NCI-H345 treated with DMSO at 0.1 percent for 48 hours (cell line): ENCODE measurements around the gene AUTS2.
"Not testable (repeated sequence)": the region's sequence is repeated elsewhere in the genome, so short reads cannot be mapped to it uniquely, and the experiment has no call there.

Experiments used
- DNase-seq: peaks from one replicate; lab custom pipeline; 2025; ENCODE audit not compliant: unreplicated experiment; lab: John Stamatoyannopoulos, UW

Gene AUTS2

DNA sequence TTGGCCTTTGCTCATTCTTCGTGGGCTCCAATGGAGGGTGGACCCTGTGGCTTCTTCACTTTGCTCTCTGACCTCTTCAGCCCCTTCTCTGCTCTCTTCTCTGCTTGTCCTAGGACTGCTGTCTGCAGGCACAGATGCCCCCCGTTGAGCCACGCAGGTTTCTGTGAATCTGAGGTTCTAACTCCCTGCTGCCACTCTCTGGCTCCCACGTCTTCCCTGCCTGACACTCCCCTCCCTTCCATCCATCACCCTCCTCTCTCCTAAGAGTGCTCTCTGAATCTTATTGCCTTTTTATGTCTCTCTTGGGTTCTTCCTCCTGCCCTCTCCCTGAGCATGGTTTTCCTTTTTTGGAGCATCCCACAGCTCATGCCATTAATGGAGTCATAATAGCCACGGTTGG lies 1034.1 kb downstream of the AUTS2 start:
- DNase-seq: no peak

DNA sequence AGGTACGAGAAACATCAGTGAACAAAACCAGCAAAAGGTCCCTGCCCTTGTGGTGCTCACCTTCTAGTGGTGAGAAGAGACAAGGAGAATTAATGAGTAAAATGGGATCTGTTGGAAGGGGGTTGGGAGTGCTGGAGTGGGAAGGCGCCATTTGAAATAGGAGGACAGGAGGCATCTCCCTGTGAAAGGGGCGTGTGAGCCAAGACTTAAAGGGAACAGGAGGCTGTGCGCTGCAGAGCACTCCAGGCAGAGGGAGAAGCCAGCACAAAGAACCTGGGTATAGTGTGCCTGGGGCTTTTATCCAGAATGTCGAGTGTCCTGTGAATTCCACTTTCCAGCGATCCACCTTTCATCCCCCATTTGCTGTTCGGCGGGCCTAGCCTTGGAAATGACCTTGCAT lies 1035.8 kb downstream of the AUTS2 start:
- no peak for DNase-seq

DNA sequence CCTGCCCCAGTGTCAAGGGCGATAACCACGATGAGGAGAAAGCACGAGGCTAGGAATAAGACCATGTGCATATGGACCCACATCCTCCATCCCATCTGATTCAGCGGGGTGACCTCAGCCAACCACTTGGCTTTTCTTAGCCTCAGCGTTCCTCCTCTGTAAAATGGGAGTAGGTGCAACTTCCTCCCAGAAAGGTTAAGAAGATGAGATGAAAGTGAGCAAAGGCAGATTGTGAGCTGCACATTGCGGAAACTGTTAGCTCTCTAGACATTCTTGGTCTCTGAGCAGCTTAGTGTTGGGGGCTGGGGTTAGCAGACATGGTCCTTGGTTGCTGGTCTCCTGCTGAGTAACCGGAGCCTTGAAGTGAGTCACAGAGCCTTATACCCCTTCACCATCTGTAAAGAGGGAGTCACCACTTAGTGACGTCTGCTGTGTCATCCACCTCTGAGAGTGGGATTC lies 1036.4 kb downstream of the AUTS2 start:
- no peak for DNase-seq

DNA sequence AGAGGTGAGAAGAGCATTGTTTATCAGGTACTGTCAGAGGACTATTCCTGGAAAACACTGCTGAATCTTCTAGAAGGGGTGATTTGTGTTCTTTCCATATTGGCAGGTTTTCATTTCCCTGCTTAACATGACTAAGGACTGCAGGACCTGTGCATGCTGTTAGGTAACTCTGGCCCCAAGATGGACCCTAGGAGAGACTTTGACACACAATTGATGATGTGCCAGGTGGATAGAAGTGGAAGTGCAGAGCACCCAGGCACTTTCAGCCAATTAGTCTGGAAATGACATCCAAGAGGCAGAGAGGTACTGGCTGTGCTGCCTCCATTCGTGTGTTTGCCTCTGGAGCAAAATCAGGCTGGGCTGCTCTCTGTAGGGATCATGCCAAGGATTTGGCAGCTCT lies 1037.4 kb downstream of the AUTS2 start:
- DNase-seq: no peak

DNA sequence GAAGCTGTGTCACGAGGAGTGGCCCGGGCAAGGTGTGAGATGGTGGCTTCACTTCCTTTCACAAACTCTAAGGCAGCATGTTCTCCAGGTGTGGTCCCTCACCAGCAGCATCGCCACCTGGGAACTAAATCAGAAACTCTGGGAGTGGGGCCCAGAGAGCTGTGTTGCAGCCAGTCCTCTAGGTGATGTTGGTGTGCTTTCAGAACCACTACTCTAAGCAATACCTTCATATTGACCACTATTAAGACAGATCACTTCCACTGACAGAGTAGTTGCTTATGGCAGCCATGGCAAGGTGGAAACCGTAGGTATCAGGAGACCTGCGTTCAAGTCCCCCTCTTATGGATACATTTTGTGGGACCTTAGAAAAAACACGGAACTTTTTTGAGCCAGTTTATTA lies 1037.9 kb downstream of the AUTS2 start:
- no peak for DNase-seq

DNA sequence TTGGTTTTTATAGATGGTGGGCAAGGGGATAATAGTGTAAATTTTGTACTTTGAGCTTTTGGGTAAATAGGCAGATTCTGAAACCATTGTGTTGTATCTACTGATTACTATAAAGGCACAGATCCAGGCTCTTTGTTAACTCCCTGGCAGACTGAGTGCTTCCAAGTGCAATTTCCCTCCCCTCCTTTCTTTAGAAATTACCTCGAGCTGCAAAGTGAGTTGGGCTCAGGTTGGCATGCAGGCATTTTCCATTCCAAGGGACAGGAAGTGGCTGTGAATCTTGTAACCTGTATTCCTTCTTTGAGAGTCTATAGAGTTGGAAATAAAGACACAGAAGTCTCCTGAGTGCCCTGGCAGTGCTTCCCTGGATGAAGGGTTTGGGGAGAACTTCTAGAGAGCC lies 1039.5 kb downstream of the AUTS2 start:
- no peak for DNase-seq

DNA sequence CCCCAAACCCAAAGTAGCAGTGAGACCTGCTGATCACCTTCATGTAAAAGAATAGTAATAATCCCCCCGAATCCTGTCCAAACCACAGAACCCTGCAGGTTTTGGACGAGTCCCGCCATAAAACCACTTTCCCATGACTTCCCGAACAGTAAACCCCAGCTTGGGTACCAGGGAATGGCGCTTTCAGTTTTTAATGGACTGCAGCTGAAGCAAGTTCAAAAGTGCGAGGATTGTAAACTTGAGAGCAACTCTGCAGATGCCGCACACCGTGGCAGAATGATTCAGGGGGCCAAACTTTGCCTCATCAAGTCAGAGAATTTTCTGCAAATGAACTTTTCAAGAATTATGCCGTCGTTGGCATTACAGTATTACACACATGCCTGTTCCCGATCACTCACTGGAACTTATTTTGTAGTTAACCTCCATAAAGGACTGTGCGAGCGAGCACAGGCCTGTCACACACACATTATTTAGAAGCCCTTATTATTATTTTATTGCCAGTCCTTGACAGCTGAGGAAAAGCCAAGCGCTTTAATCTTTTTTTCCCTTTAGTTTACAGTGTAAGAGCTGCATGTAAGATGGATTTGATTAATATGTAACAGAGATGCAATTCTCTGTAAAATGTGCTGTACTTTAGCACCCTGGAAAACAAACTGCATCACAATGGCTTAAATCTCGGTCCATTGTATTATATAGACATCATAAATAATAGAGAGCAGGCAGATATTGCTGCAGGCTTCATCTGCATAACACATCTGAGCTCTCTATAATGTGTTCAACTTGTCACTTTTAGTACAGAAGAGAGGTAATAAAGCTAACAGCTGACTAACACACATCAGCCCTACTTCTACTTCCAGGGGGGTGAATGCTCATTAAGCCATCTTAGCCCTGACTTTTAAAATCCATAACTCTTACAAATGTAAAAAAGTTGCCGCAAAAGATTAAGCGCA lies 1040.2 kb downstream of the AUTS2 start:
- no peak for DNase-seq

DNA sequence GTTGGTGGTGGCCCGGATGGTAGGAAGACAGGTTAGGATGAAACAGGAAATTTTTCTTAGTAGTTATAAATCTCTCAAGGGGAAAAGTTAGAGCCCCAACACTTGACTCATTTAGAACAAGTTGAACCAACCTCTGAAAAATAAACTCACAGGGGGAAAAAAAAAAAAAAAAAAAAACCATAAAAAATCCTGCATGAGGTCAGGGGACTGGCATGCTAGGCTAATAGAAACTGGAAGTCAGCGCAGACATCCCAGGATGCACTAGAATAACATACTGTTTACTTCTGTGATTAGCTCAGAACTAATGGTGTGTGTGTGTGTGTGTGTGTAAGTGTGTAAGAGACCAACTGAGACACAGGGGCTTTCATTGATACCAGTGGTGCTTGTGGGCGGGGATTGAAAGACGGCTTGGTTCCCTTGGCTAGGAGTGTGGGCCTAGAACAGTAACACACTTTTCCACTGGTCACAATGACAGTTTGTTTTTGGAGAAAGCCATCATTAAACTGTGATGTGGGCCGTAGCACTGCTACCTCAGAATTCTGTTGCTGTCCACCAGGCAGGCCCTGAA lies 1042.1 kb downstream of the AUTS2 start:
- no peak for DNase-seq

DNA sequence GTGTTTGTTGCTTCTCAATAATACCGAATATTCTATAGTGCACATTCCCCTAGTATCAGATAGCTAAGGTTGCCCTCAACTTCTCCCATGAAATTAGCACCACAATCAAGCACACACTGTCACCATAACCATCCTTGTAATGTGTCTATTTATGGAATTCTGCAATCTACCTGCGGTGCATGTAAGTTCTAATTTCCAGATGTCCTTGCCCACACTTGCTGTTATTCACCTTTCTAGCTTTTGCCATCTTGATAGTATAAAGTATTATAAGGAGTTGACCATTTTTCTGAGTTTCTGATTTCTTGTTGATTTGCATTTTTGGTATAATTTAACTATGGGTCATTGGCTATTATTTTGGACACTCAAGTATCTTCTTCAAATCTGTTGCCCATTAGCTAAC lies 1043.6 kb downstream of the AUTS2 start:
- no peak for DNase-seq

DNA sequence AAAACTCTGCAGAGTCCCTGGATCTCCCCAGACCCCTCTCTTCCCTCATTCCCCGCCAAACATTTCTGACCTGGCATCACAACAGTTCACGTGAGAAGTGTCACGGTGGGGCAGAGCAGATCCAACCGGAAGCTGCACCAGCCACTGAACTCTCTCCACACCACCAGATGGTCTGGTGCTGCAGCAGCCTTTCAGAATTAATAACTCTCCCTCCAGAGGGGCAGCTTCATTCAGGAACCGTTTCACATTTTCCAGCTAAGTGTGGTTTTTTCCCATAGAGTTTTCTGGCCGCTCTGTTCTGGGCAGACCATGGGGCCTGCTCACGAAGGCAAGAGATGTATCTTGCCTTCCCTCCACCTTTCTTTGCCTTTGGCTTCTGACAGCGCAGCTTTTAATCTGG lies 1047.0 kb downstream of the AUTS2 start:
- DNase-seq: no peak

DNA sequence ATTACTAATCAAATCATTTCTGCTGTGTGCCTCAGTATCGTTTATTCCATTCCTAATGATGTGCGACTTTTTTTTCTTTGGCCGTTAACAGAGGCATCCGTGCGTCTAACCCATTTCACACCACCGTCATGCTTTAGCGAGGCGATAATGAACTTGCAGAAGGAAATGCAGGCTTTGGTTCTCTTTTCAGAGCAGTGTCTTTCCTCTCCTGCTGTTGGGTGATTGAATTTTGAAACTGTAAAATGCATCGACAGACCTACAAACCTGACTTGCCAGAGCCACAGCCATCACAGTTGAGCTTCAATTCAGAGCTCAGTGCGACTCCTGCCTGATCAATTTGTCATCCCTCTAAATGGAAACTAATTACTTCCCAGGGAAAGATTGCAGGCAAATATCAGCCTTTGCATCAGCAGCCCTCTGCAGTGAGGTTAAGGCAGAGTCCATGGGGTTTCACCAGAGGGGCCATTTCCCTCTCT lies 1047.6 kb downstream of the AUTS2 start:
- DNase-seq: no peak

DNA sequence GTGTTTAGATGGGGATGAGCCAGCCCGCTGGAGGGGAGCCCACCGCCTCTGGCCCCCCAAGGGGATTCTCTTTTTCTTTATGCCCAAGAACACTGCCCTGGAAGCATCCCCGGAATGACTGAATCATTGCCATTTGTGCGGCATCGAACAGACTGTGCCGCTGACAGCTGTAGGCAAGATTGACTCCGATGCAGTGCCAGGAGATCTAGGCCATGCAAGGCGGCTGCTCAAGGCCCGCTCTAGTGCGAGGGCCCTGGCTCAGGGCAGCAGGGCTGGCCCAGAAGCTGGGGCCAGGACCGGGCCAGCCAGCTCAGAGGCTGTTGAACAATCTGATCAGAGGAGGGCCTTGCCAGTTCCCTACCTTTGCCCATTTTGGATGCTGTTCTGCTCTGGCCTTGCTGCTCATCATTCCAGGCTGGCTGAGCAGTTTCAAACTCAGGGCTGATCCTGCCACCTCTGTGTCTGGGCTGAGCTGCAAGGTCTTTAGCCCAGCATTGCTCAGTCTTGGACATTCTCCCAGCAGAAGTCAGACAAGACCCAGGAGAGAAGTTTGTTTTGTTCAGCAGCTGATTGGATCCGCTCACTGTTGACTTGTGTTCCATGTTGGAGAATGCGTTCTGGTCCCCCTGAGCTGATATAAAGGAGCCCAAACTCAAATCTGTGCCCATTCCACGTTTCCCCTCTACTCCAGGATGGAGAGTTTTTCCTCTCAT lies 1048.4 kb downstream of the AUTS2 start:
- no peak for DNase-seq

DNA sequence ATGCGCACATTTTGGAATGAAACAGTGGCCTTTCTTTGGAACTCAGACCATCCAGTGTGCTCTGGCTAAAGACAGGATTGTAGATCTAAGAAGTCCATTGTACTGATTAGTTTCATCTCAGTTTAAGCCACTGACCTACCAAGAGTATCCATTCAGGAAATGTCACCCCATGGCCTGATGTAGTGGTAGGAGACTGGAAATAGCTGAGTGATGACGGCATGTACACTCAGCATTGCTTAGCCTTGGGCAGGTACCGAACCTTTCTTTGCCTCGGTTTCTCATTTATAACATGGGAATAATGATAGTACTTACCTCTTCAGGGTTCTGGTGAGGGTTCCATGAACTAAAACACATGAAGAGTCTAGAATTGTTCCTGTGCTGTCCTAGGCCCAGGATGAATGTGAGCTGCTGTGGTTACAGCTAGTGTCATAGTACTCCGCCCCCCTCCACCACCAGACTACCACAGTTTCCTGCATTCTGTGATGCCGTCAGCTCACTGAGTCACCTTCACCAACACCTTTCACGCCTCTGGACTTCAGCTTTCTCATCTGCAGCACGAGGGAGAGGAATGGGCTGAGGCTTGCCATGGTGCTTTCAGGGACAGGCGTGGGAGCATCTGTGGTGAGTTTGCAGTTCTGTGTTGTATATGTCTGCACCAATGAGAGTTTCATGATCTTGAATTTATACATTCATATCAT lies 1049.7 kb downstream of the AUTS2 start:
- no peak for DNase-seq

DNA sequence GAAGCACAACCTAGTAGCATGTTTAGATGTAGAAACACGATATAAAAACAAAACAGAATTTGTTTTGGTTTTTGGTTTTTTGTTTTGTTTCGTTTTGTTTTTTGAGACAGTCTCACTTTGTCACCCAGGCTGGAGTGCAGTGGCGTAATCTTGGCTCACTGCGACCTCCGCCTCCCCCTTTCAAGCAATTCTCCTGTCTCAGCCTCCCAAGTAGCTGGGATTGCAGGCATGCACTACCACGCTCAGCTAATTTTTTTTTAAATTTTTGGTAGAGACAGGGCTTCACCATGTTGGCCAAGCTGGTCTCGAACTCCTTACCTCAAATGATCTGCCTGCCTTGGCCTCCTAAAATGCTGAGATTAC lies 1050.2 kb downstream of the AUTS2 start:
- not testable (repeated sequence) for DNase-seq

DNA sequence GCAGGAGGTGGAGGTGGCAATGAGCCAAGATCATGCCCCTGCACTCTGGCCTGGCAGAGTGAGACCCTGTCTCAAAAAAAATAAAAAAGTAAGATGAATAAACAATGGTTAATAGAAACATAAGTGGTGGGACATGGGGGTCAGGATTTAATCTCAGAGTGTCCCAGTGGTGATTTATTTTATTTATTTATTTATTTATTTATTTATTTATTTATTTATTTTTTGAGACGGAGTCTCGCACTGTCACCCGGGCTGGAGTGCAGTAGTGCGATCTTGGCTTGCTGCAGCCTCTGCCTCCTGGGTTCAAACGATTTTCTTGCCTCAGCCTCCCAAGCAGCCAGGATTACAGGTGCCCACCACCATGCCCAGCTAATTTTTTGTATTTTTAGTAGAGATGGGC lies 1051.0 kb downstream of the AUTS2 start:
- no peak for DNase-seq

DNA sequence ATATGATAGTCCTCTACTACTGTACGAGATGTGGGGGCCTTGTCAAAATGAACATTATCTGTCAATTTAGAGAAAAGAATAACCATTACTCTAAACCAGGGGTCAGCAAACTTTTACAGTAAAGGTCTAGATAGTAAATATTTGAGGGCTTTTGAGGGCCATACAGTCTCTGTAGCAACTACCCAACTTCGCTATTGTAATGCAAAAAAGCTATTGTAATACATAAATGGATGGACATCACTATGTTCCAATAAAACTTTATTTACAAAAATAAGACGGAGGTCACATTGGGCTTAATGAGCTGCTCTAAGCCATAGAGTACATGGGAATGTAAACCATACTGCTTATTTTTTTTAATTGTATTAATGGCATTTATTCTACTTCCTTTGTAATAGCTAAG lies 1055.9 kb downstream of the AUTS2 start:
- no peak for DNase-seq

DNA sequence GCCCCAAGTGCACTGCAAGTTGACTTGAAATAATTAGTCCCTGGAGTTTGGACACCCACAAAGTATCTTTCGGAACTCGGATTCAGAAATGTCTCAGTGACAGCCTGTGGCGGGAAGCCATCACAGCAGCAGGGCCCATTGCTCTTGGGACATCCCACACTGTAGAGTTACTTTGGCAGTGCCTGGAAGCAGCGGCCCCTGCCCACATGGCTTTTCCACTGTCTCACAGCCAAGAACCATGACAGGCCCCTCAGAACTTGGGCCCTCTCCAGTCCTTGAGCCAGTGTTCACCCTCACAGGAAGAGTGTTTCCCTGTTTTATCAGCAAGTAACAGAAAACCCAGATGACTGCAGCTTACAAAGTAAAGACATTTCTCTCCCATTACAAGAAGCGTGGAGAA lies 1056.7 kb downstream of the AUTS2 start:
- no peak for DNase-seq

DNA sequence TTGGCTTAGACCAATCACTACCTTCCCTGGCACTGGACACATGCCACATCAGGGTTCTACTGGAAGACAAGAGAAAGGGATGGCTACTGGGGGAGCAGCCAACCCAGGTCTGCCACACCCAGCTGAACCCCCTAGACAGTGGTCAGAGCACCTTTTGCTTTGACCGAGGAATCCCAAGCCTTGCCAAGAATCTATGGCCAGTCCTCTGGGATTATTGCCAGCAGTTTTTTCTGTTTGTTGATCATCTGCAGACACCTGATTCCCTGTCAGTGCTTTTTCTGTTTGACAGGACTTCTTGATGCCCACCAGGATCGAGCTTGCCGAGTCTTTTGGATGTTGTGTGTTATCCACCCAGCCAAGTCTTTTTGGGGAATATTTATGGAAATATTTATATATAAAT lies 1057.4 kb downstream of the AUTS2 start:
- DNase-seq: no peak

DNA sequence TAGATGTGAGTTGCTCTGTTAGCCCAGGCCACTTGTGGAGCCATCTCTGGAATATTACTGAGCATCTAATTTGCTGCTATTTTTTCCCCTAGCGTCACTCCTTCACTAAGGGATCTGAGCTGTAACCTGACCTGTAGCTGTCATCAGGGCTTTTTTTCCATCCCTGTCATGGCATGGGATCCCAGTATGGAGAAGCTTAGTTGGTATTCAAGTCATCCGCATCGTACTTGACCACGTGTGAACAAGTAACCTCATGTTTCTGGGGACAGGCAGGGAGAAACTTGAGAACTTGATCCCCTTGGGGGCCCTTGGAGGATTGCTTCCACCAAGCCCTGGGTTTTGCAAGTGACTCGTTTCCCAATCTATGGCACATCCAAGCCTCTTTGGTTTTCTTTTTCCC lies 1059.3 kb downstream of the AUTS2 start:
- DNase-seq: no peak

DNA sequence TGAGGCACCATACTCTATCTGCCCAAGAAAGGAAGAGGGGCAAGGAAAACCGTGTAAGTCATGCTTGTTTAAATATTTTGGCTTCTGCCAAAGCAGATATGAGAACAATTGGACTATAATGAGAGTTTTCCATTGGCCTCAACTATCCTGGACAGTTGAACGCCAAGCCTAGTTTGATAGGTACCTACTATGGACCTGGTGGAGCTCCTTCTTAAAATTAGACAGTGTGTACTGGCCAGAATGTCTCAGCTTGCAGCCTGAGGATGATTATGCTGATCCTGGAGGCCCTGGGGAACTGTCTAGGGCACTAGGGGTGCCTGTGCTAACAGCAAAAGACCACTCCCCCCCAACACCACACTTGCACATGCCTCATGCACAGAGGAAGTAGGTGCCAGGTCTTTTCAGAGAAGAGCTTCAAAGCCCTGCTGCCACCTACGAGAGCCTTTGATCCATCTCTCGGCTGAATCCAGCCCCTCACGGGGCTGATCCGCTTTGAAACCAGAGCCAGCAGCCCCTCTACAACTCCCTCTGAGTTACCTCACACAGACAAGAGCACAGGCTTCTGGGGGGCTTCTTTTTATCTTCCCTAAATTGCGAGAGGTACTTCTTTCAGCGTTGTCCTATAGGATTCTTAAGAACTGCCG lies 1059.8 kb downstream of the AUTS2 start:
- no peak for DNase-seq

DNA sequence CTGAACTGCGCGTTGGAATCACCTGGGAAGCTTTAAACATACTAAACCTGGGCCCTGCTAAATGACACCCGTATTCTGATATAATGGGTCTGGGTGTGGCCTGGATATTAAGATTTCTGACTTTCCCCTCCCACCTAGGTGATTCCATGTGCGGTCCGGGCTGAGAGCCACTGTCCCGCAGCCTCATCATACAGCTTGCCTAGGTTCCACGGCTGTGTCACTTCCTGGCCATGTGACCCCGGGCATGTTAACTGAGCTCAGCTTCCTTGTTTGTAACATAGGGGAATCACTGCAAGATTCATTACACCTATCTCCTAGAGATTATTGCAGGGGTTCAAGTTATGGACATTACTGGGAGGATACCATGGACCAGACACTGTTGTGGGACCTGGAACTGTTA lies 1061.0 kb downstream of the AUTS2 start:
- DNase-seq: no peak
